A549 (cell line): Measurements from ENCODE around the gene GPD2.

Experiments used
- CHD4 ChIP-seq: fragments of 200-600 bp; sonication (generic); IDR thresholded peaks from 2 replicates; pipeline ENCODE4 v1.6.1; 2016; ENCODE audit warnings: antibody characterized with exemption, mild to moderate bottlenecking, borderline replicate concordance
- CTCF ChIP-seq: fragments of >200 bp; sonication (Bioruptor Twin); formaldehyde crosslinking; IDR thresholded peaks from 3 replicates; pipeline ENCODE4 v1.5.1; 2016
- HMGXB4 ChIP-seq: fragments of 250-450 bp; sonication (Bioruptor Pico); IDR thresholded peaks from 2 replicates; pipeline ENCODE4 v1.5.0; 2021; ENCODE audit warnings: mild to moderate bottlenecking, moderate library complexity, borderline replicate concordance
- KDM5A ChIP-seq: fragments of 200-600 bp; sonication (generic); IDR thresholded peaks from 2 replicates; pipeline ENCODE4 v1.6.1; 2016; ENCODE audit warnings: antibody characterized with exemption, mild to moderate bottlenecking
- MAFK ChIP-seq: fragments of 450-650 bp; IDR thresholded peaks from 2 replicates; pipeline ENCODE4 v1.6.1; 2014; ENCODE audit not compliant: partially characterized antibody
- RAD21 ChIP-seq, 2 experiments: fragments of >200 bp in 1 of 2; sonication (Bioruptor Twin) in 1 of 2; formaldehyde crosslinking in 1 of 2; IDR thresholded peaks in 1 of 2; conservative IDR thresholded peaks in 1 of 2; 2 replicates in 1 of 2; 3 replicates in 1 of 2; pipeline ENCODE4 v1.6.1; 2012 to 2018; ENCODE audit warnings: inconsistent platforms in 1 of 2
- RNF2 ChIP-seq: fragments of 200-600 bp; sonication (generic); IDR thresholded peaks from 2 replicates; pipeline ENCODE4 v1.6.1; 2016; ENCODE audit warnings: low read depth, mild to moderate bottlenecking, antibody characterized with exemption, moderate library complexity, borderline replicate concordance
- SMC3 ChIP-seq: fragments of >200 bp; sonication (Bioruptor Twin); formaldehyde crosslinking; IDR thresholded peaks from 3 replicates; pipeline ENCODE4 v1.6.1; 2018; ENCODE audit warnings: inconsistent platforms

GRCh38 chr2:156518138-156518537, 82.0 kb downstream of the GPD2 start:
- no peak for TF ChIP-seq CHD4
- no peak for TF ChIP-seq CTCF
- TF ChIP-seq SMC3: no peak
- TF ChIP-seq HMGXB4 (CRISPR knock-in tag): no peak
- TF ChIP-seq RNF2: no peak
- no peak for TF ChIP-seq RAD21 (conservative IDR thresholded peaks at IDR 0.05 in 1 of 2, IDR thresholded peaks at IDR 0.05 in 1 of 2)
- TF ChIP-seq KDM5A: no peak
- no peak for TF ChIP-seq MAFK
